Measurements from ENCODE around the gene ZNF784.

GRCh38 chr19:55617426-55617825 is 6.9 kb downstream of the ZNF784 start:
- TF ChIP-seq GLIS3 (CRISPR knock-in tag; IDR thresholded peaks at IDR 0.05) (no peak), RARB (CRISPR knock-in tag; IDR thresholded peaks at IDR 0.05) (no peak), ZC3H10 (CRISPR knock-in tag; IDR thresholded peaks at IDR 0.05) (no peak), ARNTL (CRISPR knock-in tag; IDR thresholded peaks at IDR 0.05; ENCODE audit: borderline replicate concordance, low read depth) (no peak)
